ENCODE measurements around the gene ARHGEF3.

DNA sequence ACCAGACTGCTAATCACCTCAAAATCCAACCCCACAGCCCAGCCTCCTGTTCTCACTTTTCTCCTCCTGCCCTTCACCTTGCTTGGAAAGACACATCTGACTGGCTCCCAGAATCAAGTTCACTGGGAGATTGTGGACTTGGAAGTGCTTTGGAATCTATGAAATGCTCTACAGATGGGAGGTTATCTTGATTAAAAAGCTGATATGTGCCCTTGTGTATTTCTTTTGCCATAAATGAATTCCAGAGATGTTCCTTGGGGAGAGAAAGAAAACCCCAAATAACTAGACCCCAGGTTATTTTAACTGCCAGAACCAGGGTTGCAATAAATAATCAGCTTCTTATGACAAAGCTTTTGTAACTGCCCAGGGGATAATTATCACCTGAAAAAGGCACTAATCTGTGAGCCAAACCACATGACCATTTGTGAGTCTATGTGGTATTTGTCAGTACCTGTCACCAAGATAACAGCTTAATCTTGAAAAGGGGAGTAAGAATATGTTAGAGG is 21.7 kb upstream of the ARHGEF3 start:
- TF ChIP-seq, protein P1, sequence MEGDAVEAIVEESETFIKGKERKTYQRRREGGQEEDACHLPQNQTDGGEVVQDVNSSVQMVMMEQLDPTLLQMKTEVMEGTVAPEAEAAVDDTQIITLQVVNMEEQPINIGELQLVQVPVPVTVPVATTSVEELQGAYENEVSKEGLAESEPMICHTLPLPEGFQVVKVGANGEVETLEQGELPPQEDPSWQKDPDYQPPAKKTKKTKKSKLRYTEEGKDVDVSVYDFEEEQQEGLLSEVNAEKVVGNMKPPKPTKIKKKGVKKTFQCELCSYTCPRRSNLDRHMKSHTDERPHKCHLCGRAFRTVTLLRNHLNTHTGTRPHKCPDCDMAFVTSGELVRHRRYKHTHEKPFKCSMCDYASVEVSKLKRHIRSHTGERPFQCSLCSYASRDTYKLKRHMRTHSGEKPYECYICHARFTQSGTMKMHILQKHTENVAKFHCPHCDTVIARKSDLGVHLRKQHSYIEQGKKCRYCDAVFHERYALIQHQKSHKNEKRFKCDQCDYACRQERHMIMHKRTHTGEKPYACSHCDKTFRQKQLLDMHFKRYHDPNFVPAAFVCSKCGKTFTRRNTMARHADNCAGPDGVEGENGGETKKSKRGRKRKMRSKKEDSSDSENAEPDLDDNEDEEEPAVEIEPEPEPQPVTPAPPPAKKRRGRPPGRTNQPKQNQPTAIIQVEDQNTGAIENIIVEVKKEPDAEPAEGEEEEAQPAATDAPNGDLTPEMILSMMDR (IDR thresholded peaks at IDR 0.05), result no peak
- no peak for TF ChIP-seq POLR2A (IDR thresholded peaks at IDR 0.05)
